ENCODE data around the gene CDH7. TPM values are rescaled to one million over a fixed set of nuclear protein-coding genes. Genes with fewer than 3 reads are reported as not detected.

The CDH7 gene
- total RNA-seq, 1 donor from 2014 or later, result 0.30 TPM

GRCh38 chr18:65897292-65897691 lies 146.5 kb downstream of the CDH7 start:
- no peak for DNase-seq (ENCODE audit: low spot score)
- intact Hi-C loops (cut with DNase I), result no loop called here

GRCh38 chr18:65901522-65901921 lies 150.7 kb downstream of the CDH7 start:
- no peak for DNase-seq (ENCODE audit: low spot score)
- intact Hi-C loops (cut with DNase I), result no loop called here

- intact Hi-C loops (cut with DNase I), result no loop called here
- DNase-seq (ENCODE audit: low spot score), result no peak
Observed at GRCh38 chr18:65906621-65907034, 155.8 kb downstream of the CDH7 start.

DNA sequence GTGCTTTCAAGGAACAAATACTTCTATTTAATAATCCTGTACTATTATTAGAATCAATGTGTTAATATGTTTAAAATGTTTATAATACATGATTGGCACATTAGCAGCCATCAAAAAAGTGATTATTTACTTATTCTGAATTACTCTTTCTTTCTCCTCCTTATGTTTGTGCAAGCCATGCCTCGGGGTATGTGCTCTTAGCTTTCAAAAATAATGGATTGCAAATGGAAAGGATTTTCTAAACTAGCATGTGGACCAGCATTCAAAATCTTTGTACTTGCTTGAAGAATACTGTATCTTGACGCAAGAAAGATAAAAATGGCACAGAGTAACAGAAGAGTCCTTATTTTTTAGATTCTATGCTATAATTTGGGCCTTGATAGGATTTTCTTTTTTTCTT lies 156.5 kb downstream of the CDH7 start:
- no peak for DNase-seq (ENCODE audit: low spot score)

DNA sequence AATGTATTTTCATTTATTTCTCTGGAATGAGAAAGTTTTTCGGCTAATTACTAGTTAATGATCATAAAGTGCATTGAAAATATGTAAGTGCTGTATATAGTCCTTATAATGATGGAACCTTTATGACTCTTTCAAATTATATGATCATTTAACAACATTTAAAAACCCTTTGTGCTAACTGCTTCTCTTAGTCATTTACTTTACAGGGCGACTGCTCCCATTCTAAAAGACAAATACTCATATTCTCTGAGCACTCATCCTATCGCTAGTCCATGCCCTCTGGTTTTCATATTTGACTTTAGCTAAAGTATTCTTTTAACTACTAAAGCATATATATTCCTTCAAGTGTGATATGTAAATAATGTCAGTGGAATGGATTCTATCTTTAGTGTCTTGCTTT lies 168.2 kb downstream of the CDH7 start:
- intact Hi-C loops (cut with DNase I), result no loop called here

More for the DNA sequence above, 156.5 kb downstream of the CDH7 start:
- intact Hi-C loops (cut with DNase I), result no loop called here

GRCh38 chr18:65919663-65920062 lies 168.9 kb downstream of the CDH7 start:
- intact Hi-C loops (cut with DNase I), result no loop called here
- DNase-seq (ENCODE audit: low spot score), result no peak

More for the DNA sequence above, 168.2 kb downstream of the CDH7 start:
- no peak for DNase-seq (ENCODE audit: low spot score)

GRCh38 chr18:65922103-65922502 lies 171.3 kb downstream of the CDH7 start:
- intact Hi-C loops (cut with DNase I), result no loop called here
- no peak for DNase-seq (ENCODE audit: low spot score)

DNA sequence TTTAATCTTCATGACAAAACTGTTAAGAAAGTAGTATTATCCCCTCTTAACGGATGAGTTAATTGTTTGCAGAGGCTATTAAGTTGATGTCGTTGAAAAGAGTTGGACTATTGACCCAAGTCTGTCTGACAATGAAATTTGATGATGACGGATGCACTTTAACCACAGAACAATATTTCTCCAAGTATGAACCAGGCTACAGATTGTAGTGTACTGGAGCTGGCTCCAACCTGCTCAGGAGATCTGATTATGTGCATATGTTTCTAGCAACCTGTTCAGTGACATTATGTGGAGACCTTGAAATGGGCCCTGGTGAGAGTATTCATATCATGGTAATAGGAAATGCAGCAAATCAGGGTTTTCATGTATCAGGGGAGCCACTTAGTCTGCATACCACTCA lies 174.1 kb downstream of the CDH7 start:
- DNase-seq (ENCODE audit: low spot score), result no peak
- intact Hi-C loops (cut with DNase I), result no loop called here

DNA sequence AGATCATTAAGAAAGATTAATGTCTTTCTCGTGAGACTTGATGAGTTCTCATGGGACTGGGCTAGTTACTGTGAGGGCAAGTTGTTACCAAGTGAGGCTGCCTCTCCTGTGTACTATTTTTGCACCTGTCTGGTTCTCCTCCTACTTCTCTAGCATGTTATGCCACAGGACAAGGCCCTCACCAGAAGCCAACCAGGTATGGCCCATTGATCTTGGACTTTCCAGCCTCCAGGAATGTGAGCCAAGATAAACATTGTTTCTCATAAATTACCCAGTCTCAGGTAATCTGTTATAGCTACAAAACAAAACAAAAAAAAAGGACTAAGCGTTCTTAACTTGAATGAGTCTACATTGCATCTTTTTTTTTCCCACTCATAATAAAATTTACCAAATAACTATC lies 184.1 kb downstream of the CDH7 start:
- intact Hi-C loops (cut with DNase I), result no loop called here

GRCh38 chr18:65936678-65937077 lies 185.9 kb downstream of the CDH7 start:
- intact Hi-C loops (cut with DNase I), result no loop called here
- DNase-seq (ENCODE audit: low spot score), result no peak

More for the DNA sequence above, 184.1 kb downstream of the CDH7 start:
- DNase-seq (ENCODE audit: low spot score), result no peak

GRCh38 chr18:65937180-65937579 lies 186.4 kb downstream of the CDH7 start:
- no peak for DNase-seq (ENCODE audit: low spot score)
- intact Hi-C loops (cut with DNase I), result no loop called here

DNA sequence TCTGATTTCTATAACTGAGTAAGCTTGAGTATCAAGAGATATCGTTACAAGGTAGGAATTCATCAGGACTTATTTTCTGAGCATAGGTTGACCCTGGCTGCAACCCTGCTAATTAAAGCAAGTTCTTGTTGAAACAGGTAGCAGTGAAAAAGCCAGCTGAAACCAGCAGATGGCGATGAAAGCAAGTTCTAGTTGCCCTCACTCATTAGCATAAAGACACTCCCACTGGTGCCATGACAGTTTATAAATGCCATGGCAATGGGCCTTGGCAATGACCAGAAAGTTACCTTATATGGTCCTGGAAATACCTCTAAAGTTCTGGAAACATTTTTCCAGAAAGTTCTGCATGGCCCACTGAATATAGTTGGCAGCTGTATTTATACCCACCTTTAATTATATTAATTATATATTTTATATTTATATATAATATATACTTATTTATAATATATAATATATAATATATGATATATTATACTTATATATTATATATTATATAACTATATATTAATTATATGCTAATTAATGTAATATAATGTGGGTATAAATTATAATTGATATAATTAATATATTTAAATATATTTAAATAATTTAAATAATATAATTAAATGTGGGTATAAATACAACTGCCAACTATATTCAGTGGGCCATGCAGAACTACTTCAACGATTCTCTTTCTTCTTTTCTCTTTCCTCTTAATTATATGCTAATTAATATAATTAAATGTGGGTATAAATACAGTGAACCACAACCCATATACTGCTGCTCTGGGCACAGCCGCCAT lies 188.0 kb downstream of the CDH7 start:
- no peak for DNase-seq (ENCODE audit: low spot score)

More for the DNA sequence above, 188.0 kb downstream of the CDH7 start:
- intact Hi-C loops (cut with DNase I), result no loop called here
